ENCODE measurements around the gene CAND1. TPM values are rescaled to one million over a fixed set of nuclear protein-coding genes. Genes with fewer than 3 reads are reported as not detected.
"Not testable (repeated sequence)": the region's sequence is repeated elsewhere in the genome, so short reads cannot be mapped to it uniquely, and the experiment has no call there.

The CAND1 gene
- total RNA-seq, 1 donor from 2014 or later: 110 TPM

DNA sequence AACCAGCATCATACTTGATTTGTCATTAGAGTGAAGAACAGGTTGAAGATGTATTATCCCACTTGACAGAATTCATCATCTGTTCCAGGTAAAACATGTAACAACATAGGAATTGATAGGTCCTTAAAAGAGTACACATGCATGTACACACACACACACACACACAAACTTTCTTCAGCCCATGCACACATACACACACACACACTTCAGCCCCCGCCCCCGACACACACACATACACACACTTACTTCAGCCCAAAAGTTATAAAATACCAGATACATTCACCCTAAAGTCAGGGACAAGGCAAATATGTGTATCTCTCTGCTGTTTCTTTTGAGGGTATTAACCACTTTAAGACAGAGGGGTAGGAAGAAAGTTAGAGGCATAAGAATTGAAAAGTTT lies 15.4 kb downstream of the CAND1 start:
- no peak for DNase-seq

DNA sequence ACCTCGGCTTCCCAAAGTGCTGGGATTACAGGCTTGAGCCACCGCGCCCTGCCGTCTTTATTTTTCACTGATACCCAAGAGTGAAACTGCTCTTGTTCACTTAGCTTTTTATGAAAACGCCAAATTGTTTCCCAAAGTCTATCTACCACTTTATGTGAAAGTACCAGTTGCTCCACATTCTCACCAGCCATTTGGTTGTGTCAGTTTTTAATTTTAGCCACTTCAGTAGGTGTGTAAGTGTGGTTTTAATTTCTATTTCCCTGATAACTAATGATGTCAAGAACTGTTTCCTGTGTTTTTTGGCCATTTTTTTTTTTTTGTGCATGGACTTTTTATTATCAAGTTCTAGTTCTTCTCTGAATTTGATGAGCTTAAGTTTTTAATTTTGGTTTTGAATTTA lies 17.1 kb downstream of the CAND1 start:
- DNase-seq: no peak

GRCh38 chr12:67287311-67287710 lies 18.2 kb downstream of the CAND1 start:
- no peak for DNase-seq

GRCh38 chr12:67288561-67288960 lies 19.4 kb downstream of the CAND1 start:
- DNase-seq: no peak

GRCh38 chr12:67290378-67290777 lies 21.2 kb downstream of the CAND1 start:
- no peak for DNase-seq

DNA sequence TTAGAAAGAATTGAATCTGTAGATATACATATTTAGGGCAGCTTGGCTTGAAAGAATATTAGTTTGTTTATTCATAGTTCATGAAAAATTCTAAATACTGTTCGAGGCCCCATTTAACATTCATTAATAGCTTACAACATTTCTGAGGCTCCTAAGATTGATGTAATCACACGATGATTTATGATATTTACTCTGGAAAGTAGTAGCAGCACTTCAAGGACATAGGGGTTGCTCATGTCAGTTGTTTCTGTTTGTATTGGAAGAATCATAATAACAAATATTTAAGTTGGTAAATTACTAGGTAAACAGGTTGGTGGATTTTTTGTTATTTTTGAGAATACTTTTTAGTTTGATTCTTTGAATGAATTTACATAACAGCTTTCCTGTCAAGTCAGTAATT lies 30.4 kb downstream of the CAND1 start:
- no peak for DNase-seq

DNA sequence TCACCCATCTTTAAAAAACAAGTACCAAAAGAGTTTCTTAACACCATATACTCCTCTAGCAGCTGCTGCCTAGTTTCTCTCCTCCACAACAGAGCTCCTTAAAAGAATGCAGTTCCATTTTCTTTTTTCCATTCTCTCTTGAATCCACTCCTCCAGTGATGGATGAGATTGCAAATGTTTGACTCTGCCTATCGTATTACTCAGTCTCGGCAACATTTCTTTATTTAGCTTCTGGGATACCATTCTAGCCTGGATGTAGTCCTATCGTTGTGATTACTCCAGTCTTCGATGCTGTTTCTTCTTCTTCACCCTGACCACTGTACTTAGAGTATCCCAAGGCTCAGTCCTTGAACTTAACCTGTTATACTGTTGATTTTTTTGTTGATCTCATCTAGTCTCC lies 30.8 kb downstream of the CAND1 start:
- DNase-seq: no peak

- no peak for DNase-seq
Measured at GRCh38 chr12:67302162-67302561, 33.0 kb downstream of the CAND1 start.

DNA sequence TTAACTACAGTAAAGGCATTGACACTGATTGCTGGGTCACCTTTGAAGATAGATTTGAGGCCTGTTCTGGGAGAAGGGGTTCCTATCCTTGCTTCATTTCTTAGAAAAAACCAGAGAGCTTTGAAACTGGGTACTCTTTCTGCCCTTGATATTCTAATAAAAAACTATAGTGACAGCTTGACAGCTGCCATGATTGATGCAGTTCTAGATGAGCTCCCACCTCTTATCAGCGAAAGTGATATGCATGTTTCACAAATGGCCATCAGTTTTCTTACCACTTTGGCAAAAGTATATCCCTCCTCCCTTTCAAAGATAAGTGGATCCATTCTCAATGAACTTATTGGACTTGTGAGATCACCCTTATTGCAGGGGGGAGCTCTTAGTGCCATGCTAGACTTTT lies 36.4 kb downstream of the CAND1 start:
- no peak for DNase-seq

GRCh38 chr12:67306712-67307111 lies 37.6 kb downstream of the CAND1 start:
- no peak for DNase-seq

- no peak for DNase-seq
Measured at GRCh38 chr12:67315661-67316060, 46.5 kb downstream of the CAND1 start.

DNA sequence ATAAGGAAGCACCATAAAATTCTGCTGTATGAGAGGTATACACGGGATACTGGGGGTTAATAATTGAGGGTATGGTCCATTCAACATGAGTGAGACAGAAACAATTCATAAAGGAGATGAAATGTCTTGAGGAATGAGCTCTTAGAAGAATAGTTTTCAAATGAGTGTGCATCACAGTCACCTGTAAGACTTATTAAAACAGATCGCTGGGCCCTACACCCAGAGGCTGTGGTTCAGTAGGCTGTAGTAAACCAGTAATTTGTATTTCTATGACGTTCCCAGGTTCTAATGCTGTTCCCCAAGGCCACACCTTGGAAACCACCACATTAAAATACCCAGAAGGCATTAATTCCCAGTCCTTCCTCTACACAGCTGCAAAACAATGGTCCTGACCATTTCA lies 49.6 kb downstream of the CAND1 start:
- no peak for DNase-seq

GRCh38 chr12:67319936-67320335 lies 50.8 kb downstream of the CAND1 start:
- no peak for DNase-seq

DNA sequence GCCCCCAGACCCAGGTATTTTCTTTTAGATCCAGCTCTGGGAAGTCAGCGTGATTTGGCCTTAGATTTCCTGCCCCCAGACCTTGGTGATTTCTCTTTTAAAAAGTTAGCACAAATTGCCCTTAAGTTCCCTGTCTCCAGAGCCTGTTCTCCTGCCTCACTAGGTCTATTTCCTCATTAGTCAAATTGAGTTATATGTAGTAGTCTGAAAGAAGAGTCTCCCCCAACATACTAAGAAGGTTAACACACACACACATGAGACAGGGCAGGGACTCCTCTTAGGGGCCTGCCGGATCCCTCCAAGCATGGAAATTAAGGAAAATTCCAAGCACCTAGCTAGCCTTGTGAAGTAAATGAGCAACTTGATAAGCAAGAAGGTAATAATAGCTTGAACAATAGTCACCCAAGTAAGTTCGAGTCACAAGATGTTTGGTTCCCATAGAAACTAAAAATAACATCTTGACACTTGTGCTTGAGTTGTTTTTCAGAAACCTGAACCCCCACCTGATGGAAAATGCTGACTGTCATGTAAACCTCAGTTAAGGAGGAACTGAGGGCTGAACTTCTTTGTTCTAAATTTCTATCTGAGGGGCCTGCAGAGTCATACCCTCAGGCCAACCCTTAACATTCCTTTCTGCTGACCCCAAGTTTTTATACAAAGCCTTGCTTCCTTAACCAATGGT lies 51.6 kb downstream of the CAND1 start:
- peak; percentile 16 for DNase-seq

GRCh38 chr12:67322580-67322979 lies 53.4 kb downstream of the CAND1 start:
- no peak for DNase-seq

DNA sequence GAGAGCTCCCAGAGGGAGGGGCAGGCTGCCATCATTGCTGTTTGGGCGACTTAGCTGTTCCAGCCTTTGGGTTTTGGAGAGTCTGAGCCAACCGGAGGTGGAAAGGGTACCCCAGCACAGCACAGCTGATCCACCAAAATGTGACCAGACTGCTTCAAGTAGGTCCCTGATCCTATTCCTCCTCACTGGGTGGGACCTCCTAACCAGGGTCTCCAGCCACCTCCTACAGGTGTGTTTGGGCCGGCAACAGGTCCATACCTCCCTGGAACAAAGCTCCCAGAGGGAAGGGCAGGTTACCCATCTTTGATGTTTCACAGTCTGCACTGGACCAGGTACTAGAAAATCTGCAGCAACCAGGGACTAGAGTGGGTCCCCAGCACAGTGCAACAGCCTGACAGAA lies 53.8 kb downstream of the CAND1 start:
- no peak for DNase-seq

DNA sequence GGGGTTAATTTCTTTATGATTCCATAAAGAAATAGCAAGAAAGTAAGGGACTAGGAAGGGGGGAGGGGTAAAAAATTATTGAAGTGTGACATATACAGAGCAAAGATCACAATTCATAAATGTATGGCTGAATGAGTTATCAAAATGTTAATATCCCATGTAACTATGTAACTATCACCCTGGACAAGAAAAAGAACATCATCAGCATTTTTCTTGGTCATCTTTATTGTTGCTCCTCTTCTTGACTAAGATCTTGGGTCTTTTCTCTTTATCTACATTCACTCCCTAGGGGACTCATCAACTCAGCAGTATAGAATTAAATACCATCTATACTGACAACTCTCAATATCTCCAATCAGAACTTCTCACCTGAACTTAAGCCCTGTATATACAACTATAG lies 57.5 kb downstream of the CAND1 start:
- no peak for DNase-seq

DNA sequence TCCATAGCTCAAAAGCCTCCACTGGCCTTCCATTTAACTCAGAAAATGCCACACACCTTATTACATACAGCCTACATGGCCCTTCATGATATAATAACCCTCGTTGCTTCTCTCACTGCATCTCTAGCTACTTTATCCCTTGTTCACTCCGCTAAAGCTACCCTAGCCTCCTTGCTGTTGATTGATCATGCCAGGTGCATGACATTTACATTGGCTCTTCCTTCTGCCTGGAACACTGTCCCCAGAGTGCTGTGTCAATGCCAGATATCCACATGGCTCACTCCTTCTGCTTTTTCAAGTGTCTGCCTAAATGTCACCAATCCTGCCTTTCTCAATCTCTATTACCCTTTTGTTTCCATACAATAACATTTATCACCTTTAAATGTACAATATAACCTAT lies 58.3 kb downstream of the CAND1 start:
- no peak for DNase-seq

DNA sequence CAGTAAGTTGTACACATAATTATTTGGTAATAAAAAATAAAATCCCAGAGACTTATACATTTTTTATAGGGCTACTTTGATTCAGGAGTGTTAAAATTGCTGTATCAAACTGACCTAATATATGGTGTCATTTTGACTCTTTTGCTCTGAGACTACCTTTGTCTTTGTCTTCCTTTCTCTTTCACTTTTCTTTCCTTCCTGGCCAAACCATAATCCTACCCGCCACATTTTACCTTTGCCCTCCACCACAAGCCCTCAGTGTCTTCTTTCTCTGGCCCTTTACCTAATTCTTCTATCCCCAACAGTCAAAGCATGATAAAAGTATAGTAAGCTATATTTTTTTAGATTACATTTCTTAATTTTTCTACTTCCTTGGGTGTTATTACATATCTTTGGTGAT lies 62.0 kb downstream of the CAND1 start:
- DNase-seq: no peak

GRCh38 chr12:67331828-67332227 lies 62.7 kb downstream of the CAND1 start:
- no peak for DNase-seq

DNA sequence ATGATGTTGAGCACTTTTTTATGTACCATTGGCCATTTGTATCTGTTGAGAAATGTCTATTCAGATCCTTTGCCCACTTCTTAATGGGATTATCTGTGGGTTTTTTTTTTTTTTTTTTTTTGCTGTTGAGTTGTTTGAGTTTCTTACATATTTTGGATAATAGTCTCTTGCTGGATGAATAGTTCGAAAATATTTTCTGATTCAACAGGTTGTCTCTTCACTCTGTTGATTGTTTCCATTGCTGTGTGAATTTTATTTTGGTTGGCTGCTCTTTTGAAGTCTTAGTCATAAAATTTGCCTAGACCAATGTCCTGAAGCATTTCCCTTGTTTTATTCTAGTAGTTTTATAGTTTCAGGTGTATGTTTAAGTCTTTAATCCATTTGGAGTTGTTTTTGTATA lies 64.5 kb downstream of the CAND1 start:
- DNase-seq: no peak

DNA sequence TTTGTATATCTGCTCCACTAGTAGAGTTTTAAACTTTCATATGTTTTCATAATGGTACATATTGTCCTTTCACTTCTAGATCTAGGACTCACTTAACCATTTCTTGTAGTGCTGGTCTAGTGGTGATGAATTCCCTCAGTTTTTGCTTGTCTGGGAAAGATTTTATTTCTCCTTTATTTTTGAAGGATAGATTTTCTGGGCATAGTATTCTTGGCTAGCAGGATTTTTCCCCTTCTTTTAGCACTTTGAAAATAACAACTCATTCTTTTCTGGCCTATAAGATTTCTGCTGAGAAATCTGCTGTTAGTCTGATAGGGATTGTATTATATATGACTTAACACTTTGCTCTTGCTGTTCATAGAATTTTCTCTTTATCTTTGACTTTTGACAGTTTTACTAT lies 69.3 kb downstream of the CAND1 start:
- DNase-seq: no peak

DNA sequence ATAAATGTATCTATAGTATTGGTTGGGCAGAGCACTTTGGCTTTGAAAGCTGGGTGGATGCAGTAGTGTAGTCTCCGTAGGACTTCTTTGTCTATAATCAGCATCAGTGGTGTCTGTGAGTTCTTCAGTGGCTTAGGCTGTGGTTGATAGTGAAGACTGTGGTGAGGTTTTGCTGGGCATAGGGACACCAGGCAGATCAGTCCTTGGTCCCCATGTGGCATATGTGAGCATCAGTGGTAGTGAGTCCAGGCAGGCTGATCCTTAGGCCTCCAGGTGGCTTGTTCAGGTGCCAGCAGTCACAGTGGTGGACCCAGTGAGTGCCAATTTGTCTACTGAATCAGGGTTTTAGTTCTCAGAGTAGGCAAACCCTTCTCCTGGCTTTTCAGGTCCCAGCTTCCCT lies 70.4 kb downstream of the CAND1 start:
- no peak for DNase-seq

DNA sequence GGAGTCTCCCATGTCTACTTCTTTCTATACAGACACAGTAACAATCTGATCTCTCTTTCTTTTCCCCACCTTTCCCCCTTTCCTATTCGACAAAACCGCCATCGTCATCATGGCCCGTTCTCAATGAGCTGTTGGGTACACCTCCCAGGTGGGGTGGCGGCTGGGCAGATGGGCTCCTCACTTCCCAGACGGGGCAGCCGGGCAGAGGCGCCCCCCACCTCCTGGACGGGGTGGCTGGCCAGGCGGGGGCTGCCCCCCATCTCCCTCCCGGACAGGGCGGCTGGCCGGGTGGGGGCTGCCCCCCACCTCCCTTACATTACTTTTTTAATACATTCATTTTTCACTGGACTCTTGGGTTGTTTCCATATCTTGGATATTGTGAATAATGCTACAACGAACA lies 71.9 kb downstream of the CAND1 start:
- not testable (repeated sequence) for DNase-seq

DNA sequence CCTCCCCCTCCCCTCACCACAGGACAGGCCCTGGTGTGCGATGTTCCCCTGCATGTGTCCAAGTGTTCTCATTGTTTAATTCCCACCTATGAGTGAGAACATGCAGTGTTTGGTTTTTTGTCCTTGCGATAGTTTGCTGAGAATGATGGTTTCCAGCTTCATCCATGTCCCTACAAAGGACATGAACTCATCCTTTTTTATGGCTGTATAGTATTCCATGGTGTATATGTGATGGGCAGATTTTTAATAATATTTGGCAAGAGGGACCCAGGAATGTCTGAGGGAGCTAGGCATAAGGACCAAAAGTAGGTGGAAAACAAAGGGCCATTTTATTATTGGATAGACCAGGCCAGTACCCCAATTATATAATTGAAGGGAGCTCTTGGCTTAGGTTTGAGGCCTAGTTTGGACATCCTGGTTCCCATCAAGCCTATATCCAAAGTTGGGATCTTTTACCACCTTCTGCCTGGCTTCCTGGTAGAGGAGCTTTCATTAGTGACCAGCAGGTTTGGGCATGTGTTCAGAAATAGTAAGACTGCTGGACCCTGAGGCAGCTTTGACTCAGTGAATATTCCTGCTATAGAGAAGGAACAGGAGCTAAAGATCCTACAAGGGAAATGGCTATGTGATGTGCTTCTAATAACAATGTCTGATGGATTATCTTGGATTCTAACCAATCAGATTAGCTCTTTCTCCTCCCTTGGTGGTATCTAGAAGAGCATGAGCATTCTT lies 76.0 kb downstream of the CAND1 start:
- DNase-seq: no peak
